ENCODE data around the gene MFSD6.
A peak's percentile ranks its signal among the peaks of the same experiment; 100 is the strongest.

MFSD6 gene

GRCh38 chr2:190415794-190416775, 7.9 kb downstream of the MFSD6 start:
- TF ChIP-seq CTCF (IDR thresholded peaks at IDR 0.05; ENCODE audit: low read depth, low read length) = no peak
- H3K4me3 ChIP-seq (replicated peaks in 1 of 2; ENCODE audit: low read depth in 2 of 2, low read length in 2 of 2) = no peak overlapping the region
- DNase-seq (ENCODE audit: low read depth in 2 of 2) = peak in 1 of 2 donors; percentile 6

GRCh38 chr2:190417045-190417842, 9.1 kb downstream of the MFSD6 start:
- DNase-seq (ENCODE audit: low read depth in 2 of 2) = no peak
- H3K4me3 ChIP-seq (replicated peaks in 1 of 2; ENCODE audit: low read depth in 2 of 2, low read length in 2 of 2) = no peak overlapping the region
- no peak for TF ChIP-seq CTCF (IDR thresholded peaks at IDR 0.05; ENCODE audit: low read depth, low read length)

- TF ChIP-seq CTCF (IDR thresholded peaks at IDR 0.05; ENCODE audit: low read depth, low read length) = no peak
- no peak for DNase-seq (ENCODE audit: low read depth in 2 of 2)
- H3K4me3 ChIP-seq (replicated peaks in 1 of 2; ENCODE audit: low read depth in 2 of 2, low read length in 2 of 2) = no peak overlapping the region
These were observed 10.6 kb downstream of the MFSD6 start for GRCh38 chr2:190418727-190419126.

- TF ChIP-seq CTCF (IDR thresholded peaks at IDR 0.05; ENCODE audit: low read depth, low read length) = no peak
- DNase-seq (ENCODE audit: low read depth in 2 of 2) = no peak
- no peak overlapping the region for H3K4me3 ChIP-seq (replicated peaks in 1 of 2; ENCODE audit: low read depth in 2 of 2, low read length in 2 of 2)
These were observed 12.6 kb downstream of the MFSD6 start for GRCh38 chr2:190420801-190421200.

GRCh38 chr2:190425221-190425866, 17.2 kb downstream of the MFSD6 start:
- DNase-seq (ENCODE audit: low read depth in 2 of 2) = no peak

More at GRCh38 chr2:190425221-190425866, 17.2 kb downstream of the MFSD6 start:
- no peak overlapping the region for H3K4me3 ChIP-seq (replicated peaks in 1 of 2; ENCODE audit: low read depth in 2 of 2, low read length in 2 of 2)
- no peak for TF ChIP-seq CTCF (IDR thresholded peaks at IDR 0.05; ENCODE audit: low read depth, low read length)
